ENCODE results near the gene LRRC59.
"Not testable (repeated sequence)": the region's sequence is repeated elsewhere in the genome, so short reads cannot be mapped to it uniquely, and the experiment has no call there.

LRRC59 gene

GRCh38 chr17:50424246-50424995 is 27.1 kb upstream of the LRRC59 start:
- DNase-seq = no peak

GRCh38 chr17:50423553-50424159 is 26.3 kb upstream of the LRRC59 start:
- no peak for DNase-seq

GRCh38 chr17:50422738-50423137 is 25.4 kb upstream of the LRRC59 start:
- DNase-seq = no peak

GRCh38 chr17:50421308-50422051 is 24.2 kb upstream of the LRRC59 start:
- no peak for DNase-seq

GRCh38 chr17:50420419-50421112 is 23.2 kb upstream of the LRRC59 start:
- no peak for DNase-seq

GRCh38 chr17:50419577-50419976 is 22.3 kb upstream of the LRRC59 start:
- DNase-seq = not testable (repeated sequence)

GRCh38 chr17:50414808-50415207 is 17.5 kb upstream of the LRRC59 start:
- no peak for DNase-seq

- no peak for DNase-seq
Observed at GRCh38 chr17:50412188-50412732, 14.9 kb upstream of the LRRC59 start.

GRCh38 chr17:50407921-50408320 is 10.6 kb upstream of the LRRC59 start:
- no peak for DNase-seq

- DNase-seq = no peak
Observed at GRCh38 chr17:50406578-50406977, 9.3 kb upstream of the LRRC59 start.

GRCh38 chr17:50405351-50405750 is 8.0 kb upstream of the LRRC59 start:
- not testable (repeated sequence) for DNase-seq

GRCh38 chr17:50399591-50399990 is 2.3 kb upstream of the LRRC59 start:
- DNase-seq = not testable (repeated sequence)

GRCh38 chr17:50398672-50399071 is 1.3 kb upstream of the LRRC59 start:
- DNase-seq = not testable (repeated sequence)

- DNase-seq = no peak
Observed at GRCh38 chr17:50397919-50398285, 579 bp upstream of the LRRC59 start.

- DNase-seq = peak; percentile 53
Observed at GRCh38 chr17:50396261-50397110, 837 bp downstream of the LRRC59 start.

GRCh38 chr17:50394711-50395110 is 2.6 kb downstream of the LRRC59 start:
- DNase-seq = no peak

GRCh38 chr17:50393700-50394099 is 3.6 kb downstream of the LRRC59 start:
- no peak for DNase-seq

GRCh38 chr17:50392621-50393020 is 4.7 kb downstream of the LRRC59 start:
- no peak for DNase-seq

GRCh38 chr17:50389534-50389933 is 7.8 kb downstream of the LRRC59 start:
- DNase-seq = no peak

GRCh38 chr17:50388728-50389127 is 8.6 kb downstream of the LRRC59 start:
- DNase-seq = no peak

- peak; percentile 52 for DNase-seq
Observed at GRCh38 chr17:50386510-50386909, 10.8 kb downstream of the LRRC59 start.

GRCh38 chr17:50382931-50383330 is 14.4 kb downstream of the LRRC59 start:
- no peak for DNase-seq
